Measurements from ENCODE around the gene KLK11.

DNA sequence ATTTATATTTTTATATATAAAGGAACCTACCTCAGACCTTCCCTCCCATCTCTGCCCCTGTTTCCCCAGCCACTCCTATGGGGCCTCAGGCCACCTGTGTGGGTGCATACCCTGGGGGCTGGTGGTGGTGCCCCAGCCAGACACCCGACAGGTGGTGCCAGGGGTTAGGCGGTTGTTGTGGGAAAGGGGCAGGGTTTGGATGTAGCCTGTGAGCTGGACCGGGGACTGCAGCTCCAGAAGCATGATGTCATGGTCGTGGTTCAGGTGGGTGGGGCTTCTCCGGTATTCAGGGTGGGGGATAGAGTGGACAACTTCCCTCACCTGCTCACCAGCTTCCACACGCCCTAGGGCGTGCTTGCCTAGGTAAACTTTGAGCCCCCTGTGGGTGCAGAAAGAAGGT is 33.3 kb upstream of the KLK11 start:
- TF ChIP-seq, protein P1, sequence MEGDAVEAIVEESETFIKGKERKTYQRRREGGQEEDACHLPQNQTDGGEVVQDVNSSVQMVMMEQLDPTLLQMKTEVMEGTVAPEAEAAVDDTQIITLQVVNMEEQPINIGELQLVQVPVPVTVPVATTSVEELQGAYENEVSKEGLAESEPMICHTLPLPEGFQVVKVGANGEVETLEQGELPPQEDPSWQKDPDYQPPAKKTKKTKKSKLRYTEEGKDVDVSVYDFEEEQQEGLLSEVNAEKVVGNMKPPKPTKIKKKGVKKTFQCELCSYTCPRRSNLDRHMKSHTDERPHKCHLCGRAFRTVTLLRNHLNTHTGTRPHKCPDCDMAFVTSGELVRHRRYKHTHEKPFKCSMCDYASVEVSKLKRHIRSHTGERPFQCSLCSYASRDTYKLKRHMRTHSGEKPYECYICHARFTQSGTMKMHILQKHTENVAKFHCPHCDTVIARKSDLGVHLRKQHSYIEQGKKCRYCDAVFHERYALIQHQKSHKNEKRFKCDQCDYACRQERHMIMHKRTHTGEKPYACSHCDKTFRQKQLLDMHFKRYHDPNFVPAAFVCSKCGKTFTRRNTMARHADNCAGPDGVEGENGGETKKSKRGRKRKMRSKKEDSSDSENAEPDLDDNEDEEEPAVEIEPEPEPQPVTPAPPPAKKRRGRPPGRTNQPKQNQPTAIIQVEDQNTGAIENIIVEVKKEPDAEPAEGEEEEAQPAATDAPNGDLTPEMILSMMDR (IDR thresholded peaks at IDR 0.05), result no peak
- TF ChIP-seq EP300 (IDR thresholded peaks at IDR 0.05), result no peak

Data from sigmoid colon (tissue), 4 donors.